Hepatocyte (in vitro differentiated cells): Measurements from ENCODE around the gene GULP1. TPM values are rescaled to one million over a fixed set of nuclear protein-coding genes. Genes with fewer than 3 reads are reported as not detected.

ENCODE experiments used
- DNase-seq: peaks from one replicate; pipeline ENCODE4 v3.0.0-alpha.2; 2016; ENCODE audit warnings: low spot score
- H2AFZ ChIP-seq: fragments of 200-600 bp; sonication (generic); 2 replicates; pipeline ENCODE4 v1.6.0; 2016; ENCODE audit warnings: antibody characterized with exemption, mild to moderate bottlenecking
- H3K27ac ChIP-seq: fragments of 200-600 bp; sonication (generic); 2 replicates; pipeline ENCODE4 v1.5.1; 2016; ENCODE audit warnings: mild to moderate bottlenecking
- H3K27me3 ChIP-seq: fragments of 200-600 bp; sonication (generic); 2 replicates; pipeline ENCODE4 v1.6.1; 2016
- H3K36me3 ChIP-seq: fragments of 200-600 bp; sonication (generic); replicated peaks from 2 replicates; pipeline ENCODE4 v1.5.1; 2016; ENCODE audit warnings: low read depth; ENCODE audit not compliant: insufficient read depth
- H3K4me1 ChIP-seq: fragments of 200-600 bp; sonication (generic); 2 replicates; pipeline ENCODE4 v1.5.1; 2016; ENCODE audit warnings: mild to moderate bottlenecking, moderate library complexity; ENCODE audit not compliant: insufficient read depth
- H3K4me2 ChIP-seq: fragments of 200-600 bp; sonication (generic); 2 replicates; pipeline ENCODE4 v1.6.0; 2016
- H3K4me3 ChIP-seq: fragments of 200-600 bp; sonication (generic); 2 replicates; pipeline ENCODE4 v1.5.1; 2016; ENCODE audit warnings: mild to moderate bottlenecking
- H3K79me2 ChIP-seq: fragments of 200-600 bp; sonication (generic); 2 replicates; pipeline ENCODE4 v1.6.0; 2017; ENCODE audit warnings: mild to moderate bottlenecking
- H3K9me2 ChIP-seq: fragments of 200-600 bp; sonication (generic); replicated peaks from 2 replicates; pipeline ENCODE4 v1.6.0; 2017; ENCODE audit warnings: mild to moderate bottlenecking; ENCODE audit not compliant: insufficient read depth
- H3K9me3 ChIP-seq: fragments of 200-600 bp; sonication (generic); 2 replicates; pipeline ENCODE4 v1.5.1; 2016; ENCODE audit warnings: low read depth, mild to moderate bottlenecking
- H4K20me1 ChIP-seq: fragments of 200-600 bp; sonication (generic); 2 replicates; pipeline ENCODE4 v1.6.0; 2016; ENCODE audit warnings: mild to moderate bottlenecking; ENCODE audit not compliant: insufficient read depth, poor library complexity, severe bottlenecking
- EZH2 ChIP-seq: fragments of 200-600 bp; sonication (generic); IDR thresholded peaks from 2 replicates; pipeline ENCODE4 v1.6.1; 2016; ENCODE audit warnings: antibody characterized with exemption, mild to moderate bottlenecking, borderline replicate concordance
- EZH2phosphoT487 ChIP-seq: fragments of 200-600 bp; sonication (generic); IDR thresholded peaks from one replicate; pipeline ENCODE4 v1.6.1; 2018; ENCODE audit warnings: antibody characterized with exemption, mild to moderate bottlenecking, low read depth, moderate library complexity; ENCODE audit not compliant: unreplicated experiment, severe bottlenecking
- WGBS: methylation state at CpG from one replicate; pipeline ENCODE4 v1.1.6; 2016; ENCODE audit warnings: low lambda C conversion rate; ENCODE audit errors: missing lambda C conversion rate; 5-methylcytosine and 5-hydroxymethylcytosine counted together
- polyA plus RNA-seq: library from polyadenylated mRNA; unstranded; fragments of >200 nt; fragmentation: Nextera tagmentation; extraction: Ambion mirVana; gene quantifications from 2 replicates; pipeline ENCODE4 v1.2.1, GENCODE V29; 2016
- total RNA-seq: library from RNA; depleted of rRNA; stranded (reverse); fragments of >200 nt; gene quantifications from 2 replicates; pipeline ENCODE4 v1.2.3, GENCODE V29; 2014
- TF ChIP-seq, protein P1 (sequence below): fragments of 200-600 bp; sonication (generic); IDR thresholded peaks from 2 replicates; pipeline ENCODE4 v1.5.1; 2016; ENCODE audit warnings: antibody characterized with exemption, mild to moderate bottlenecking; ENCODE audit not compliant: poor library complexity

The GULP1 gene
- total and polyA plus RNA-seq, 2 experiments from 2014 or later: 55.6 to 135 TPM

DNA sequence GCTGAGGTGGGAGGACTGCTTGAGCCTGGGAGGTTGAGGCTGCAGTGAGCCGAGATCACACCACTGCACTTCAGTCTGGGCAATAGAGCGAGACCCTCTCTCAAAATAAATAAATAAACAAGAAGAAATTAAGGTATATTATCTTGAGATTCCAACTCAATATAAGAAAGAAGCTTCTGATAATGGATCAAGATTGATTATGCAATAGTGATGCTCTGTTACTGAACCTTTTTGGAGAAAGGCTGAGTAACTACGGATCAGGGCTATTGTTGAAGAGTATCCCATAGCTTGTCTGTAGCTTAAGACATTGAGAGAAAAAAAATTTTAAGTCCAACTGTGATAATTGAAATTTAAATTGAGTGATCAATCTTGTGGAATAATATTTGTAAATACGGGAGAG is 17.7 kb downstream of the GULP1 start:
- Histone ChIP-seq H3K4me3 (no peak overlapping the region), H3K36me3 (no peaks in the 10 kb centered on the region), H3K9me2 (no peaks in the 10 kb centered on the region), H3K4me1 (no peaks in the 10 kb centered on the region), H3K27me3 (no peaks in the 10 kb centered on the region), H4K20me1 (peaks cover 4% of the 10 kb centered on the region), H3K27ac (no peak overlapping the region), H3K9me3 (peaks cover 4% of the 10 kb centered on the region), H2AFZ (no peak overlapping the region), H3K79me2 (peaks cover 87% of the 10 kb centered on the region), H3K4me2 (no peak overlapping the region)
- TF ChIP-seq EZH2 (no peak), EZH2phosphoT487 (no peak)
- TF ChIP-seq, protein P1, sequence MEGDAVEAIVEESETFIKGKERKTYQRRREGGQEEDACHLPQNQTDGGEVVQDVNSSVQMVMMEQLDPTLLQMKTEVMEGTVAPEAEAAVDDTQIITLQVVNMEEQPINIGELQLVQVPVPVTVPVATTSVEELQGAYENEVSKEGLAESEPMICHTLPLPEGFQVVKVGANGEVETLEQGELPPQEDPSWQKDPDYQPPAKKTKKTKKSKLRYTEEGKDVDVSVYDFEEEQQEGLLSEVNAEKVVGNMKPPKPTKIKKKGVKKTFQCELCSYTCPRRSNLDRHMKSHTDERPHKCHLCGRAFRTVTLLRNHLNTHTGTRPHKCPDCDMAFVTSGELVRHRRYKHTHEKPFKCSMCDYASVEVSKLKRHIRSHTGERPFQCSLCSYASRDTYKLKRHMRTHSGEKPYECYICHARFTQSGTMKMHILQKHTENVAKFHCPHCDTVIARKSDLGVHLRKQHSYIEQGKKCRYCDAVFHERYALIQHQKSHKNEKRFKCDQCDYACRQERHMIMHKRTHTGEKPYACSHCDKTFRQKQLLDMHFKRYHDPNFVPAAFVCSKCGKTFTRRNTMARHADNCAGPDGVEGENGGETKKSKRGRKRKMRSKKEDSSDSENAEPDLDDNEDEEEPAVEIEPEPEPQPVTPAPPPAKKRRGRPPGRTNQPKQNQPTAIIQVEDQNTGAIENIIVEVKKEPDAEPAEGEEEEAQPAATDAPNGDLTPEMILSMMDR: no peak
- DNase-seq: no peak
- WGBS: 96% methylated on average over 4 of the region's 4 CpGs

GRCh38 chr2:188314314-188315054 is 22.8 kb downstream of the GULP1 start:
- H3K27ac ChIP-seq: no peak overlapping the region
- TF ChIP-seq EZH2phosphoT487: no peak
- TF ChIP-seq, protein P1: no peak
- no peak for TF ChIP-seq EZH2
- H2AFZ ChIP-seq: no peak overlapping the region
- no peaks in the 10 kb centered on the region for H3K27me3 ChIP-seq
- no peak for DNase-seq
- no peaks in the 10 kb centered on the region for H3K9me2 ChIP-seq
- H4K20me1 ChIP-seq: peaks cover 1% of the 10 kb centered on the region
- WGBS: 78% methylated on average over 6 of the region's 6 CpGs
- no peak overlapping the region for H3K4me3 ChIP-seq
- H3K79me2 ChIP-seq: peaks cover 88% of the 10 kb centered on the region
- no peaks in the 10 kb centered on the region for H3K4me1 ChIP-seq
- no peaks in the 10 kb centered on the region for H3K36me3 ChIP-seq
- H3K4me2 ChIP-seq: no peak overlapping the region
- H3K9me3 ChIP-seq: peaks cover 4% of the 10 kb centered on the region

- DNase-seq: no peak
- Histone ChIP-seq H4K20me1 (no peaks in the 10 kb centered on the region), H3K9me2 (no peaks in the 10 kb centered on the region), H3K27me3 (no peaks in the 10 kb centered on the region), H3K79me2 (peaks cover 93% of the 10 kb centered on the region), H3K27ac (no peak overlapping the region), H3K36me3 (no peaks in the 10 kb centered on the region), H3K4me2 (no peak overlapping the region), H2AFZ (no peak overlapping the region), H3K4me3 (no peak overlapping the region), H3K9me3 (peaks cover 4% of the 10 kb centered on the region), H3K4me1 (no peaks in the 10 kb centered on the region)
- WGBS: 91% methylated on average over 4 of the region's 4 CpGs
- TF ChIP-seq EZH2: no peak
- TF ChIP-seq, protein P1: no peak
- TF ChIP-seq EZH2phosphoT487: no peak
Measured at GRCh38 chr2:188315750-188316149, 24.1 kb downstream of the GULP1 start.
